IMR-90 (cell line): ENCODE measurements around the gene NR1I3. TPM values are rescaled to one million over a fixed set of nuclear protein-coding genes. Genes with fewer than 3 reads are reported as not detected.

Source experiments
- ATAC-seq: fragments of 200-7000 bp; cut with Tn5 transposase; 2 replicates; pipeline ENCODE4 v1.9.1; 2020; ENCODE audit warnings: low read depth, mild to moderate bottlenecking, moderate library complexity
- BruUV-seq: library from RNA; stranded (reverse); fragments of 400-500 nt; replicated peaks from 2 replicates; lab custom pipeline; 2021; lab: Mats Ljungman, UMichigan
- CTCF ChIA-PET: fragments of 300-600 bp; formaldehyde crosslinking; extraction: SDS; loops from one replicate; lab custom pipeline; 2021; ENCODE audit warnings: antibody characterized with exemption; lab: Yijun Ruan, JAX
- POLR2A ChIA-PET: fragments of 300-600 bp; sonication (Branson Sonifier 250); formaldehyde crosslinking; loops from one replicate; lab custom pipeline; 2022; ENCODE audit warnings: antibody characterized with exemption; ENCODE audit not compliant: unreplicated experiment; lab: Charles Lee
- DNase-seq: peaks from one replicate; pipeline ENCODE4 v3.0.0; 2013
- H2AFZ ChIP-seq: replicated peaks from 2 replicates; pipeline ENCODE3; 2013; ENCODE audit warnings: low read length, mild to moderate bottlenecking; ENCODE audit not compliant: poor library complexity
- H2AK5ac ChIP-seq: 2 replicates; pipeline ENCODE4 v1.6.1; 2013; ENCODE audit warnings: low read depth, low read length, inconsistent platforms
- H2AK9ac ChIP-seq: replicated peaks from 2 replicates; pipeline ENCODE3; 2013; ENCODE audit warnings: mild to moderate bottlenecking, low read depth, low read length, moderate library complexity; ENCODE audit not compliant: poor library complexity
- H2BK120ac ChIP-seq: 2 replicates; pipeline ENCODE4 v1.6.1; 2013; ENCODE audit warnings: low read depth, low read length, inconsistent platforms
- H2BK15ac ChIP-seq: 3 replicates; pipeline ENCODE4 v1.6.1; 2013; ENCODE audit warnings: low read depth, low read length, inconsistent platforms
- H2BK20ac ChIP-seq: 2 replicates; pipeline ENCODE4 v1.6.1; 2013; ENCODE audit warnings: low read depth, mild to moderate bottlenecking, inconsistent platforms, low read length, moderate library complexity
- H2BK5ac ChIP-seq: 2 replicates; pipeline ENCODE4 v1.6.1; 2013; ENCODE audit warnings: mild to moderate bottlenecking, low read depth, low read length, inconsistent platforms; ENCODE audit not compliant: poor library complexity, severe bottlenecking
- H3K14ac ChIP-seq: replicated peaks from 2 replicates; pipeline ENCODE4 v1.6.1; 2013; ENCODE audit warnings: low read depth, low read length, inconsistent platforms
- H3K18ac ChIP-seq: 2 replicates; pipeline ENCODE4 v1.6.1; 2013; ENCODE audit warnings: low read depth, low read length, control low read depth
- H3K23ac ChIP-seq: 2 replicates; pipeline ENCODE4 v1.6.1; 2013; ENCODE audit warnings: low read depth, low read length, inconsistent platforms
- H3K27ac ChIP-seq: 2 replicates; pipeline ENCODE4 v1.5.1; 2013; ENCODE audit warnings: mild to moderate bottlenecking, control low read depth, low read length; ENCODE audit not compliant: insufficient read depth
- H3K27me3 ChIP-seq: 2 replicates; pipeline ENCODE4 v1.6.1; 2013; ENCODE audit warnings: low read length; ENCODE audit not compliant: control insufficient read depth, insufficient read depth
- H3K36me3 ChIP-seq: 2 replicates; pipeline ENCODE4 v1.6.1; 2013; ENCODE audit warnings: low read length, mixed read lengths; ENCODE audit not compliant: control insufficient read depth, insufficient read depth
- H3K4ac ChIP-seq: 2 replicates; pipeline ENCODE4 v1.6.1; 2013; ENCODE audit warnings: low read depth, low read length, inconsistent platforms
- H3K4me1 ChIP-seq: 2 replicates; pipeline ENCODE4 v1.6.1; 2013; ENCODE audit warnings: low read length, mixed read lengths; ENCODE audit not compliant: control insufficient read depth, insufficient read depth
- H3K4me2 ChIP-seq: 2 replicates; pipeline ENCODE4 v1.6.1; 2013; ENCODE audit warnings: low read depth, mild to moderate bottlenecking, control low read depth, low read length, moderate library complexity
- H3K4me3 ChIP-seq: 2 replicates; pipeline ENCODE4 v1.5.1; 2013; ENCODE audit warnings: low read depth, mild to moderate bottlenecking, control low read depth, low read length, moderate library complexity; ENCODE audit not compliant: insufficient read depth
- H3K56ac ChIP-seq: 2 replicates; pipeline ENCODE4 v1.6.1; 2013; ENCODE audit warnings: low read length, inconsistent platforms; ENCODE audit not compliant: insufficient read depth; ENCODE audit errors: extremely low read depth
- H3K79me1 ChIP-seq, 2 experiments: 2 replicates each; pipeline ENCODE4 v1.6.1; 2013; ENCODE audit warnings: low read length in 2 of 2, inconsistent platforms in 1 of 2, low read depth in 1 of 2
- H3K9ac ChIP-seq: 2 replicates; pipeline ENCODE4 v1.6.1; 2013; ENCODE audit warnings: low read depth, low read length, control low read depth
- H3K9me1 ChIP-seq: 2 replicates; pipeline ENCODE4 v1.6.1; 2013; ENCODE audit warnings: low read length, inconsistent platforms; ENCODE audit not compliant: insufficient read depth
- H3K9me3 ChIP-seq: 2 replicates; pipeline ENCODE4 v1.6.1; 2013; ENCODE audit warnings: low read length; ENCODE audit not compliant: control insufficient read depth, insufficient read depth
- H4K20me1 ChIP-seq: 2 replicates; pipeline ENCODE4 v1.6.1; 2013; ENCODE audit warnings: low read length, inconsistent platforms; ENCODE audit not compliant: insufficient read depth
- H4K5ac ChIP-seq: 2 replicates; pipeline ENCODE4 v1.6.1; 2013; ENCODE audit warnings: mild to moderate bottlenecking, low read depth, low read length, control low read depth
- H4K8ac ChIP-seq, 2 experiments: 2 replicates each; pipeline ENCODE4 v1.6.1; 2013; ENCODE audit warnings: low read depth in 2 of 2, low read length in 2 of 2, control low read depth in 1 of 2, inconsistent platforms in 1 of 2
- H4K91ac ChIP-seq: 2 replicates; pipeline ENCODE4 v1.6.1; 2013; ENCODE audit warnings: low read depth, low read length, inconsistent platforms; ENCODE audit not compliant: insufficient read depth
- BHLHE40 ChIP-seq: fragments of 150-350 bp; IDR thresholded peaks from 2 replicates; pipeline ENCODE4 v1.6.1; 2016; ENCODE audit warnings: mild to moderate bottlenecking, low read depth, low read length
- CEBPB ChIP-seq: IDR thresholded peaks from 2 replicates; pipeline ENCODE4 v1.6.1; 2012; ENCODE audit warnings: low read depth, low read length, improper control_type of control experiment
- POLR2A ChIP-seq: IDR thresholded peaks from 2 replicates; pipeline ENCODE4 v1.6.1; 2012; ENCODE audit warnings: mild to moderate bottlenecking, low read depth, low read length
- WGBS, 2 experiments: methylation state at CpG; one replicate each; pipeline versions ENCODE4 v1.1.5 to v1.1.7; 2013; ENCODE audit warnings: missing lambda C conversion rate in 2 of 2; ENCODE audit not compliant: insufficient read length in 1 of 2; ENCODE audit errors: extremely low coverage in 2 of 2; 5-methylcytosine and 5-hydroxymethylcytosine counted together
- dilution Hi-C: fragments of 300-500 bp; cut with HindIII; formaldehyde crosslinking; loops from one replicate; pipeline ENCODE4 v1.14.3; 2018; ENCODE audit warnings: low sequenced_read_pairs; ENCODE audit not compliant: unreplicated experiment
- in situ Hi-C: fragments of 300-500 bp; cut with MboI; formaldehyde crosslinking; loops from 3 replicates; pipeline ENCODE4 v1.14.3; 2019; ENCODE audit warnings: low sequenced_read_pairs, inconsistent platforms, mixed read lengths
- intact Hi-C: fragments of 100-400 bp; cut with micrococcal nuclease; formaldehyde crosslinking; loops from 2 replicates; pipeline ENCODE4 v1.10.0; 2022
- polyA plus RNA-seq, 3 experiments: library from polyadenylated mRNA; depleted of rRNA; stranded (reverse); fragments of >200 nt; gene quantifications; 2 replicates each; pipeline ENCODE4 v1.2.3, GENCODE V29; 2012; ENCODE audit warnings: low replicate concordance in 1 of 3
- total RNA-seq: library from RNA; depleted of rRNA; stranded (reverse); fragments of >200 nt; gene quantifications from 2 replicates; pipeline ENCODE4 v1.2.3, GENCODE V29; 2012

The NR1I3 gene
- total and polyA plus RNA-seq, 2 of the 4 experiments (the other 2 are of a cell fraction) = not detected

DNA sequence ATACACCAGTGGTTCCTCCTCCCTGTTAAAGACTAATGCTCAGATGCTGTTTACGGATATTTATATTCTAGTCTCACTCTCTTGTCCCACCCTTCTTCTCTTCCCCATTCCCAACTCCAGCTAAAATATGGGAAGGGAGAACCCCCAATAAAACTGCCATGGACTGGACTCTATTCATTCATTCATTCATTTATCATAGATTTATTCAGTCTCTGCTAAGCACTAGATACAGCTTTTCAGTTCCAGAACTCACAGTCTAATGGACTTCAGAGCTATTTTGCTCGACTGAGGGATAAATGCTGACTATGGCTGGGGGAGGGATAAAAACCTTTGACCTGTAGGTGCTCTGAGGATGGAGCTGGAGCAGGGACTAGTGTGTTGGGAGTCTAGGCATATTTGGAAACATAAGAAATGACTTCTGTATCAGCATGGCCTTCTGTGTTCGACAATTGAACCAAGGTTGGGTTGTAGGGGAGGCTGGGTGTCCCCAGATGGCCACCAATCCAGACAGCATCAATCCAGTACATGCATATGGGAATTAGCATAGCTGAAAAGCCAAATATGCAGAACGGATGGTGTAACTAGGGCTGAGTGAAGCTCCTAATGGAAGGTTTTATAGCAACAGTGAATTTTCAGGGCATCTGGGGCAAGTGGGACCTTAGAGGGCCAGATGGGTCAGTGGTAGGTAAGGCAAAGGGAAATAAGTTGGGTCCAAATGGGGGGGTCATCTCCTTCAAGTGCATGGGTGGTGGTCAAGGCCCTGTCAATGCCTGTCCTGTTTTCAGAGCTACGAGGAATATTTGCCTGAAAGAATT is 18.7 kb downstream of the NR1I3 start:
- Histone ChIP-seq H3K36me3 (peaks cover 7% of the 10 kb centered on the region; the same call in 1 of the 2 replicates), H3K9ac (no peak overlapping the region), H3K23ac (no peak overlapping the region), H3K14ac (no peak overlapping the region), H3K4me3 (no peak overlapping the region), H3K27ac (no peak overlapping the region), H3K79me1 (no peaks in the 10 kb centered on the region), H3K4ac (no peak overlapping the region), H2BK15ac (no peak overlapping the region), H3K27me3 (no peaks in the 10 kb centered on the region; the same call in 1 of the 2 replicates), H2AFZ (no peak overlapping the region), H4K20me1 (no peaks in the 10 kb centered on the region), H3K56ac (no peak overlapping the region), H3K9me3 (no peaks in the 10 kb centered on the region), H3K18ac (no peak overlapping the region), H3K9me1 (peaks cover 14% of the 10 kb centered on the region), H3K4me1 (peaks cover 11% of the 10 kb centered on the region), H2BK20ac (no peak overlapping the region), H4K91ac (no peak overlapping the region), H2AK5ac (no peak overlapping the region), H3K4me2 (no peak overlapping the region), H2AK9ac (peak overlapping the region; percentile 47), H2BK120ac (no peak overlapping the region), H4K8ac (no peak overlapping the region), H4K5ac (no peak overlapping the region), H2BK5ac (no peak overlapping the region)
- BruUV-seq = no TSS peak
- in situ Hi-C loops = loop anchor here (10.0 kb wide), 1 partner anchor 526 kb away; the partner anchor contains the start of gene DUSP12
- WGBS, 2 experiments = 60% methylated on average over 2 of the region's 5 CpGs; no CpG with 5 or more reads in 1 of the 2 experiments
- DNase-seq (no peak), ATAC-seq (no peak)
- dilution Hi-C loops = no loop called here
- CTCF ChIA-PET = no interaction called here
- intact Hi-C loops = no loop called here
- POLR2A ChIA-PET = no interaction called here
- no peak for TF ChIP-seq BHLHE40
- no peak for TF ChIP-seq POLR2A
- TF ChIP-seq CEBPB = no peak
